Measurements from ENCODE around the gene GRIK4. TPM values are rescaled to one million over a fixed set of nuclear protein-coding genes. Genes with fewer than 3 reads are reported as not detected.

GRIK4 gene
- total RNA-seq, 3 donors from 2014 or later: 0.36 to 0.51 TPM; not detected in 1

DNA sequence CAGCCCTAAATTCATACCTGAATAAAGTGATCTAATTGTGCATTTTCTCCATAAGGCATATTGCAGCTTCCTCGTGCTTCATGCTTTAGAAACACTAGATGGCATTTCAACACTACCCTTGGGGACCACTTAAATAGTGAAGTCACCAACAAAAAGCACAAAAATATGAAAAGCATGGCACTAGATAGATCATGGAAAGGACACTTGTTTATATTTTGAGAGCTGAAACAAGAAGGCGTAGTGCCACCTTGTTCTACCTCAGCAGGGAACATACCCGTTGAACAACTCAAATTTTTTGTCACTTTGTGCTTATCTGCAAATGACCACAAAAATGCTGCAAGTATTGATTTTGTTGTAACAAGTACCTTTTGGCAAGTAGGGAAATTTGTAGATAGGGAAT lies 521.0 kb downstream of the GRIK4 start:
- Histone ChIP-seq H3K9me3 (no peaks in the 10 kb centered on the region), H3K4me3 (no peak overlapping the region), H3K36me3 (ENCODE audit: low read depth) (no peaks in the 10 kb centered on the region), H3K4me1 (ENCODE audit: low read depth) (no peaks in the 10 kb centered on the region)
- intact Hi-C loops (cut with DNase I, micrococcal nuclease): no loop called here
- DNase-seq: no peak
- TF ChIP-seq, protein P1, sequence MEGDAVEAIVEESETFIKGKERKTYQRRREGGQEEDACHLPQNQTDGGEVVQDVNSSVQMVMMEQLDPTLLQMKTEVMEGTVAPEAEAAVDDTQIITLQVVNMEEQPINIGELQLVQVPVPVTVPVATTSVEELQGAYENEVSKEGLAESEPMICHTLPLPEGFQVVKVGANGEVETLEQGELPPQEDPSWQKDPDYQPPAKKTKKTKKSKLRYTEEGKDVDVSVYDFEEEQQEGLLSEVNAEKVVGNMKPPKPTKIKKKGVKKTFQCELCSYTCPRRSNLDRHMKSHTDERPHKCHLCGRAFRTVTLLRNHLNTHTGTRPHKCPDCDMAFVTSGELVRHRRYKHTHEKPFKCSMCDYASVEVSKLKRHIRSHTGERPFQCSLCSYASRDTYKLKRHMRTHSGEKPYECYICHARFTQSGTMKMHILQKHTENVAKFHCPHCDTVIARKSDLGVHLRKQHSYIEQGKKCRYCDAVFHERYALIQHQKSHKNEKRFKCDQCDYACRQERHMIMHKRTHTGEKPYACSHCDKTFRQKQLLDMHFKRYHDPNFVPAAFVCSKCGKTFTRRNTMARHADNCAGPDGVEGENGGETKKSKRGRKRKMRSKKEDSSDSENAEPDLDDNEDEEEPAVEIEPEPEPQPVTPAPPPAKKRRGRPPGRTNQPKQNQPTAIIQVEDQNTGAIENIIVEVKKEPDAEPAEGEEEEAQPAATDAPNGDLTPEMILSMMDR (IDR thresholded peaks at IDR 0.05): no peak
- no peak for ATAC-seq

DNA sequence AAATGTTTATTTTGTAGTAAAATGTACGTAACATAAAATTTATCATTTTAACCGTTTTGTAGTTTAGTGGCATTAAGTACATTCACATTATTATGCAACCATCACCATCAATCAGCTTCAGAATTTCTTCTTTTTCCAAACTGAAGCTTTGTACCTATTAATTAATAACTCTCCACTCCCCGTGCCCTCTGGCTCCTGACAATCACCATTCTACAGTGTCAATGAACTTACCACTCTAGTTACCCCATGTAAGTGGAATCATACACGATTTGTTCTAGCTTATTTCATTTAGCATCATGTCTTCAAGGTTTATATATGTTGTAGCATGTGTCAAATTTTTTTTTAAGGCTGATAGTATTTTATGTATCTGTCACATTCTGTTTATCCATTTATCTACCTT lies 522.1 kb downstream of the GRIK4 start:
- TF ChIP-seq, protein P1 (IDR thresholded peaks at IDR 0.05): no peak
- ATAC-seq: no peak
- intact Hi-C loops (cut with DNase I, micrococcal nuclease): no loop called here
- no peaks in the 10 kb centered on the region for H3K9me3 ChIP-seq
- H3K4me1 ChIP-seq (ENCODE audit: low read depth): no peaks in the 10 kb centered on the region
- H3K36me3 ChIP-seq (ENCODE audit: low read depth): no peaks in the 10 kb centered on the region
- H3K4me3 ChIP-seq: no peak overlapping the region
- DNase-seq: no peak

DNA sequence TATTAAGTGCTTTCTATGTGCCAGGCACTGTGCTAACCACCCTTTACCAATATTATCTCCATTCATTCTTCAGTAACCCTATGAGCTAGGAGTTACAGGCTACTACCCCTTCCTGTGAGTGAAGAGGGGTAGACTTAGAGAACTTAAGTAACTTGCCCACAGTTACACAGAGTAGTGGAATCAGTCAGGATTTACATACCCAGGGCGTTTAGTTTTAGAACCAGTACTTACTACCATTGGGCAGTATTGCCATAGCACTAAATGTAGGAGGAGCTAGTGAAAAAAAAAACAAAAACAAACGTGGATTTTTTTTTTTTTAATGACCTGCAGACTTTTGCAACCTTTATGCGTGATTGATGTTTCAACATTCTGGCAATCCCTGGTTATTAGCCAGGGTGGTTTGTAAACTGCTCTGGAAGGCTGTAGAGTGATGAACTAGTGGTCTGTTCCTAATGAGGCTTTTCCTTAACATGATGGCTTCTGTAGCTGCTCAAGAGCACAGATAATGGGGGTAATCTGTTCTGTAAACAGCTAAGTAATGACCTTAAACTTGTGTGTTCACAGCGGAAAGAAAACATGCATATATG lies 523.7 kb downstream of the GRIK4 start:
- Histone ChIP-seq H3K9me3 (no peaks in the 10 kb centered on the region), H3K4me3 (no peak overlapping the region), H3K4me1 (ENCODE audit: low read depth) (no peaks in the 10 kb centered on the region), H3K36me3 (ENCODE audit: low read depth) (no peaks in the 10 kb centered on the region)
- intact Hi-C loops (cut with DNase I, micrococcal nuclease): no loop called here
- ATAC-seq: no peak
- TF ChIP-seq, protein P1 (IDR thresholded peaks at IDR 0.05): no peak
- no peak for DNase-seq

DNA sequence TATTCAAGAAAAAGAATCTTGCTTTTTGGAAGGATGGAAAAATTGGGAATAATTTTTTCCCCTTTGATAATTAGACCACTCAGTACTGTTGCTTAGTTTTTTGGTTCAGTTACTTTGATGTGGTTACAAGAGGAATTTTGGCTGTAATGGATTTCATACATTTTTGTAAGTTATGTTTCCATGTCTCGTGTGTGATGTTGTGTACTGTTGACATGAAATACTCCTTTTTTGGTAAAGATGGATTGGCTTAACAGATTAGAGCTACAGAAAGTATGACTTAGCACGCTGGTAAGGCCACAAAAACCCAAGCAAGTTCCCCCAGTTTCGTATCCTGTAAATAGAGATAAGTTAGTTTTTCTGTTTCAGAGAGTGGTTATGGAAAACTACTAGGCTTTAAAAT lies 524.2 kb downstream of the GRIK4 start:
- Histone ChIP-seq H3K4me1 (ENCODE audit: low read depth) (no peaks in the 10 kb centered on the region), H3K4me3 (no peak overlapping the region), H3K9me3 (no peaks in the 10 kb centered on the region), H3K36me3 (ENCODE audit: low read depth) (no peaks in the 10 kb centered on the region)
- no peak for DNase-seq
- ATAC-seq: no peak
- intact Hi-C loops (cut with DNase I, micrococcal nuclease): no loop called here
- TF ChIP-seq, protein P1 (IDR thresholded peaks at IDR 0.05): no peak

DNA sequence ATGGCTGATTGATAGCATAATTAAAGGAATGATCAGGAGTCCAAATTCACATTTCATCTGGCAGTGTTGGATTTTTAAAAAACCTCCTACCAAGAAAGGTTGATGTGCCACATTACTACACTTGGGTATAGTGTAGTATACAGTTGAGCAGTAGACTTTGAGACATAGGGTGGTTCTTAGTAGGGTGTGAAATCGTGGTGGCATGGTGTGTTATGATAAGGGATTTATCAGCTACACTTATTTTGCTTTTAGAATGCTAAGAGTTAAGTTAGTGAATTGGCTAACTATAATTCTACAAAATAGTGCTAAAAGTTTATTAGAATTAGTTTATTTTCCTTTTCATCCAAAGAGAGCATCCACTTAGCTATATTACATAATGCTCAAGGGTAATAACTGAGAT lies 525.5 kb downstream of the GRIK4 start:
- ATAC-seq (no peak), DNase-seq (no peak)
- H3K36me3 ChIP-seq (ENCODE audit: low read depth): no peaks in the 10 kb centered on the region
- intact Hi-C loops (cut with DNase I, micrococcal nuclease): no loop called here
- TF ChIP-seq, protein P1 (IDR thresholded peaks at IDR 0.05): no peak
- H3K4me3 ChIP-seq: no peak overlapping the region
- no peaks in the 10 kb centered on the region for H3K9me3 ChIP-seq
- H3K4me1 ChIP-seq (ENCODE audit: low read depth): no peaks in the 10 kb centered on the region

Other genes with a start within 250 kb of the GRIK4 start
- 1 to 10 TPM in 1 of 3 donors, under 1 TPM in 2; 0.46 to 3.8 (median 0.51) TPM for gene TLCD5, start 186.4 kb upstream of the GRIK4 start, total RNA-seq
- 100 to 1,000 TPM in 2 of 3 donors, 10 to 100 TPM in 1; 88.2 to 119 (median 114) TPM for gene ARHGEF12, start 175.3 kb upstream of the GRIK4 start, total RNA-seq

Measured in mucosa of descending colon (tissue), 3 donors.